ENCODE results near the gene ITGB1BP1. TPM values are rescaled to one million over a fixed set of nuclear protein-coding genes. Genes with fewer than 3 reads are reported as not detected.

ITGB1BP1 gene
- total RNA-seq, 2 donors from 2014 or later, result 38.7 to 64.4 TPM

- H3K27ac ChIP-seq, result no peak overlapping the region
- H3K4me3 ChIP-seq, result no peak overlapping the region
- TF ChIP-seq CTCF (IDR thresholded peaks at IDR 0.05), result no peak
- ATAC-seq (ENCODE audit: insufficient number of reproducible peaks, low FRiP score, low read depth) (no peak), DNase-seq (ENCODE audit: low spot score) (no peak)
- H3K9me3 ChIP-seq, result no peaks in the 10 kb centered on the region
- H3K27me3 ChIP-seq (replicated peaks; ENCODE audit: insufficient read depth), result no peaks in the 10 kb centered on the region
- H3K4me1 ChIP-seq (ENCODE audit: control insufficient read depth in 1 of 2, low read depth in 2 of 2), result no peaks in the 10 kb centered on the region
- peaks cover 32% of the 10 kb centered on the region for H3K36me3 ChIP-seq
Observed at GRCh38 chr2:9360110-9360509, 63.2 kb downstream of the ITGB1BP1 start.

GRCh38 chr2:9359463-9359862 is 63.9 kb downstream of the ITGB1BP1 start:
- no peak for TF ChIP-seq CTCF (IDR thresholded peaks at IDR 0.05)
- Histone ChIP-seq H3K9me3 (no peaks in the 10 kb centered on the region), H3K27me3 (replicated peaks; ENCODE audit: insufficient read depth) (no peaks in the 10 kb centered on the region), H3K4me1 (ENCODE audit: control insufficient read depth in 1 of 2, low read depth in 2 of 2) (no peaks in the 10 kb centered on the region), H3K4me3 (no peak overlapping the region), H3K36me3 (peaks cover 34% of the 10 kb centered on the region), H3K27ac (no peak overlapping the region)
- ATAC-seq (ENCODE audit: insufficient number of reproducible peaks, low FRiP score, low read depth), result no peak
- DNase-seq (ENCODE audit: low spot score), result no peak

- no peaks in the 10 kb centered on the region for H3K9me3 ChIP-seq
- H3K27ac ChIP-seq, result no peak overlapping the region
Observed at GRCh38 chr2:9358846-9359245, 64.5 kb downstream of the ITGB1BP1 start.

GRCh38 chr2:9356261-9356660 is 67.1 kb downstream of the ITGB1BP1 start:
- TF ChIP-seq CTCF (IDR thresholded peaks at IDR 0.05), result no peak
- no peak for ATAC-seq (ENCODE audit: insufficient number of reproducible peaks, low FRiP score, low read depth)
- H3K4me1 ChIP-seq (ENCODE audit: control insufficient read depth in 1 of 2, low read depth in 2 of 2), result no peaks in the 10 kb centered on the region
- no peaks in the 10 kb centered on the region for H3K27me3 ChIP-seq (replicated peaks; ENCODE audit: insufficient read depth)
- H3K9me3 ChIP-seq, result no peaks in the 10 kb centered on the region
- DNase-seq (ENCODE audit: low spot score), result no peak
- H3K27ac ChIP-seq, result no peak overlapping the region
- H3K4me3 ChIP-seq, result no peak overlapping the region
- H3K36me3 ChIP-seq, result peaks cover 54% of the 10 kb centered on the region

More at GRCh38 chr2:9358846-9359245, 64.5 kb downstream of the ITGB1BP1 start:
- Histone ChIP-seq H3K4me3 (no peak overlapping the region), H3K27me3 (replicated peaks; ENCODE audit: insufficient read depth) (no peaks in the 10 kb centered on the region), H3K36me3 (peaks cover 38% of the 10 kb centered on the region), H3K4me1 (ENCODE audit: control insufficient read depth in 1 of 2, low read depth in 2 of 2) (no peaks in the 10 kb centered on the region)
- no peak for TF ChIP-seq CTCF (IDR thresholded peaks at IDR 0.05)
- DNase-seq (ENCODE audit: low spot score) (no peak), ATAC-seq (ENCODE audit: insufficient number of reproducible peaks, low FRiP score, low read depth) (no peak)

GRCh38 chr2:9355716-9356115 is 67.6 kb downstream of the ITGB1BP1 start:
- H3K27me3 ChIP-seq (replicated peaks; ENCODE audit: insufficient read depth), result no peaks in the 10 kb centered on the region
- no peak overlapping the region for H3K27ac ChIP-seq
- H3K4me3 ChIP-seq, result no peak overlapping the region
- ATAC-seq (ENCODE audit: insufficient number of reproducible peaks, low FRiP score, low read depth) (no peak), DNase-seq (ENCODE audit: low spot score) (no peak)
- TF ChIP-seq CTCF (IDR thresholded peaks at IDR 0.05), result no peak
- peaks cover 60% of the 10 kb centered on the region for H3K36me3 ChIP-seq
- no peaks in the 10 kb centered on the region for H3K9me3 ChIP-seq
- no peaks in the 10 kb centered on the region for H3K4me1 ChIP-seq (ENCODE audit: control insufficient read depth in 1 of 2, low read depth in 2 of 2)
